Peyer's patch (tissue), 4 donors: ENCODE results near the gene PDE4D.

Source experiments
- POLR2A ChIP-seq, 2 donors: fragments of 450-650 bp; IDR thresholded peaks; one replicate each; pipeline ENCODE4 v1.5.1; 2017; ENCODE audit warnings: antibody characterized with exemption in 2 of 2, mild to moderate bottlenecking in 2 of 2, moderate library complexity in 2 of 2
- TF ChIP-seq, protein P1 (sequence below), 6 experiments: fragments of 450-650 bp in 4 of 6; fragments of 200-600 bp in 2 of 6; sonication (generic) in 1 of 6; IDR thresholded peaks; one replicate each; pipeline ENCODE4 v1.5.1; 2017 to 2019; ENCODE audit warnings: antibody characterized with exemption in 6 of 6, mild to moderate bottlenecking in 3 of 6, moderate library complexity in 1 of 6

DNA sequence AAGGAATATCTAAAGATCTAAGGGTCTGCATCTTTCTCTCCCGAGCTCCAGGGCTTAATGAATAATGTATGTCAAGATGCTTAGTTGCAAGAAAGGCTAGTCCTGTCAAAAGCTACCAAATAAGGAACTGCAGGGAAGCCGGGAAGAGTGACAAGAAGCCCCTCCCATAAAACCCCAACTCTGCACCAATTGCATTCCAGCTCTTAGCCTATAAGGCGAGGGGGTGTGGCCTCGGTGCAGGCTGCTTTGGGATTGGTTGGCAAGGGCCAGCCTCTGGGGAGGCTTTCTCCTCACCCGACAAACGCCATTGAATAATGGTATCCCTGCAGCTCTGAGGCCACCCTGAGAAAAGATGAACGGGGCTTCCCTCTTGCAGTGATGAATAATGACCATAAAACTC, 893.7 kb downstream of the PDE4D start:
- TF ChIP-seq, protein P1, sequence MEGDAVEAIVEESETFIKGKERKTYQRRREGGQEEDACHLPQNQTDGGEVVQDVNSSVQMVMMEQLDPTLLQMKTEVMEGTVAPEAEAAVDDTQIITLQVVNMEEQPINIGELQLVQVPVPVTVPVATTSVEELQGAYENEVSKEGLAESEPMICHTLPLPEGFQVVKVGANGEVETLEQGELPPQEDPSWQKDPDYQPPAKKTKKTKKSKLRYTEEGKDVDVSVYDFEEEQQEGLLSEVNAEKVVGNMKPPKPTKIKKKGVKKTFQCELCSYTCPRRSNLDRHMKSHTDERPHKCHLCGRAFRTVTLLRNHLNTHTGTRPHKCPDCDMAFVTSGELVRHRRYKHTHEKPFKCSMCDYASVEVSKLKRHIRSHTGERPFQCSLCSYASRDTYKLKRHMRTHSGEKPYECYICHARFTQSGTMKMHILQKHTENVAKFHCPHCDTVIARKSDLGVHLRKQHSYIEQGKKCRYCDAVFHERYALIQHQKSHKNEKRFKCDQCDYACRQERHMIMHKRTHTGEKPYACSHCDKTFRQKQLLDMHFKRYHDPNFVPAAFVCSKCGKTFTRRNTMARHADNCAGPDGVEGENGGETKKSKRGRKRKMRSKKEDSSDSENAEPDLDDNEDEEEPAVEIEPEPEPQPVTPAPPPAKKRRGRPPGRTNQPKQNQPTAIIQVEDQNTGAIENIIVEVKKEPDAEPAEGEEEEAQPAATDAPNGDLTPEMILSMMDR (IDR thresholded peaks at IDR 0.05), result no peak
- no peak for TF ChIP-seq POLR2A (IDR thresholded peaks at IDR 0.05)
